Tongue (tissue), 2 donors: Measurements from ENCODE around the gene PLEKHA1. TPM values are rescaled to one million over a fixed set of nuclear protein-coding genes. Genes with fewer than 3 reads are reported as not detected.

Experiments
- DNase-seq: peaks from one replicate; pipeline ENCODE4 v3.0.0-alpha.2; 2015
- total RNA-seq: library from RNA; depleted of rRNA; stranded (reverse); fragments of >200 nt; gene quantifications from one replicate; pipeline ENCODE4 v1.2.3, GENCODE V29; 2014

PLEKHA1 gene
- total RNA-seq, 1 donor from 2014 or later = 65.4 TPM

GRCh38 chr10:122422266-122422989, 47.9 kb downstream of the PLEKHA1 start:
- DNase-seq = no peak

GRCh38 chr10:122424059-122424458, 49.6 kb downstream of the PLEKHA1 start:
- DNase-seq = no peak

GRCh38 chr10:122426829-122427228, 52.3 kb downstream of the PLEKHA1 start:
- no peak for DNase-seq

GRCh38 chr10:122427280-122427679, 52.8 kb downstream of the PLEKHA1 start:
- DNase-seq = no peak

GRCh38 chr10:122435212-122435827, 60.8 kb downstream of the PLEKHA1 start:
- DNase-seq = peak; percentile 79

GRCh38 chr10:122441961-122442360, 67.5 kb downstream of the PLEKHA1 start:
- DNase-seq = no peak

GRCh38 chr10:122445469-122445868, 71.0 kb downstream of the PLEKHA1 start:
- DNase-seq = no peak

GRCh38 chr10:122445904-122446303, 71.4 kb downstream of the PLEKHA1 start:
- DNase-seq = no peak

- DNase-seq = peak; percentile 60
These were observed 72.3 kb downstream of the PLEKHA1 start for GRCh38 chr10:122446668-122447423.

GRCh38 chr10:122448600-122448999, 74.1 kb downstream of the PLEKHA1 start:
- DNase-seq = no peak

- DNase-seq = no peak
These were observed 74.6 kb downstream of the PLEKHA1 start for GRCh38 chr10:122449153-122449552.

- DNase-seq = no peak
These were observed 76.0 kb downstream of the PLEKHA1 start for GRCh38 chr10:122450353-122450990.

- DNase-seq = no peak
These were observed 79.6 kb downstream of the PLEKHA1 start for GRCh38 chr10:122454071-122454470.

GRCh38 chr10:122454603-122455080, 80.1 kb downstream of the PLEKHA1 start, which contains the start of gene ARMS2:
Gene ARMS2, plus strand, starts transcription at chr10:122454653. Its CDS starts 75 bp downstream, at chr10:122454728.
- DNase-seq = no peak

GRCh38 chr10:122455376-122456079, 81.0 kb downstream of the PLEKHA1 start:
- no peak for DNase-seq

GRCh38 chr10:122457934-122458333, 83.4 kb downstream of the PLEKHA1 start:
- no peak for DNase-seq

GRCh38 chr10:122458693-122459092, 84.2 kb downstream of the PLEKHA1 start:
- DNase-seq = no peak

GRCh38 chr10:122459561-122460273, 85.2 kb downstream of the PLEKHA1 start:
- DNase-seq = no peak

- no peak for DNase-seq
These were observed 86.4 kb downstream of the PLEKHA1 start for GRCh38 chr10:122460891-122461293.

GRCh38 chr10:122461367-122461728, 86.8 kb downstream of the PLEKHA1 start, which contains the start of gene HTRA1:
Gene HTRA1, plus strand, starts transcription at chr10:122461553. Its CDS starts 100 bp downstream, at chr10:122461653.
- DNase-seq = peak; percentile 84
